HG03196 (cell line): ENCODE measurements around the gene TMED1.
"Not testable (repeated sequence)": the region's sequence is repeated elsewhere in the genome, so short reads cannot be mapped to it uniquely, and the experiment has no call there.

Experiments used
- ATAC-seq: cut with Tn5 transposase; IDR thresholded peaks from one replicate; pipeline ENCODE4 v1.9.1; 2021; ENCODE audit not compliant: unreplicated experiment

TMED1 gene

GRCh38 chr19:10862561-10863106 lies 26.6 kb upstream of the TMED1 start:
- no peak for ATAC-seq

- no peak for ATAC-seq
Observed at GRCh38 chr19:10861103-10861651, 25.2 kb upstream of the TMED1 start.

- ATAC-seq, result no peak
Observed at GRCh38 chr19:10858204-10858828, 22.3 kb upstream of the TMED1 start.

GRCh38 chr19:10856899-10857298 lies 20.9 kb upstream of the TMED1 start:
- not testable (repeated sequence) for ATAC-seq

- ATAC-seq, result no peak
Observed at GRCh38 chr19:10855879-10856522, 20.0 kb upstream of the TMED1 start.

GRCh38 chr19:10854350-10855089 lies 18.5 kb upstream of the TMED1 start:
- ATAC-seq, result no peak

- no peak for ATAC-seq
Observed at GRCh38 chr19:10852941-10853340, 16.9 kb upstream of the TMED1 start.

- ATAC-seq, result no peak
Observed at GRCh38 chr19:10852098-10852800, 16.2 kb upstream of the TMED1 start.

- ATAC-seq, result no peak
Observed at GRCh38 chr19:10850631-10851030, 14.6 kb upstream of the TMED1 start.

- no peak for ATAC-seq
Observed at GRCh38 chr19:10848230-10848856, 12.3 kb upstream of the TMED1 start, which contains the start of gene C19orf38. C19orf38 (plus strand) TSS chr19:10848415; CDS start chr19:10848509, 94 bp downstream.

- no peak for ATAC-seq
Observed at GRCh38 chr19:10846500-10847202, 10.6 kb upstream of the TMED1 start.

GRCh38 chr19:10842788-10843187 lies 6.8 kb upstream of the TMED1 start:
- no peak for ATAC-seq

GRCh38 chr19:10839114-10840050 lies 3.4 kb upstream of the TMED1 start:
- no peak for ATAC-seq

- ATAC-seq, result no peak
Observed at GRCh38 chr19:10838377-10838776, 2.4 kb upstream of the TMED1 start.

GRCh38 chr19:10837649-10838048 lies 1.6 kb upstream of the TMED1 start:
- ATAC-seq, result not testable (repeated sequence)

GRCh38 chr19:10836479-10837330 lies 693 bp upstream of the TMED1 start:
- ATAC-seq, result peak; percentile 8

- no peak for ATAC-seq
Observed at GRCh38 chr19:10835089-10835753, 791 bp downstream of the TMED1 start.
